Activated CD4-positive, CD25-positive, alpha-beta regulatory T cell treated with anti-CD3 and anti-CD28 coated beads, Interleukin-2, amount 50 U/mL, for 72 hours (primary cell): ENCODE results near the gene ZW10.

Source experiments
- DNase-seq: peaks from one replicate; pipeline ENCODE4 v3.0.0; 2021

ZW10 gene

DNA sequence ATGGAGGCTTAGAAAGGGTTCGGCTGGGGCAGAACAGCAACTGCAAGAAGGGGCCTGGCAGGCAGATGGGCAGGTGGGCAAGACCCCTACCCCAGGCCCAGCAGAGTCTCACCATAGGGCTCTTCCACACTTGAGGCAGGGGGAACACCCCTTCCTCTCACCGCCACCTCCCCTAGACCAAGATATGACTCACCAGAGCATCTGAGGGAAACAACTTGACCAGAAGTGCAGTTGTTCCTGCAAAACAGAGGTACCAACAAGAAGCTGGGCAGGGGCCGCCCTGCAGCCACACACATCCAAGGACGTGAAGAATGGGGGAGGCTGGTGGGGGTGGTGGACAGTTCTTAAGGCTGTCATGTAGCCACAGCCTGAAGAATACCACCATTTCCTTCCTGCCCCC lies 78.3 kb downstream of the ZW10 start:
- no peak for DNase-seq

- no peak for DNase-seq
These were observed 79.1 kb downstream of the ZW10 start for GRCh38 chr11:113694390-113694789.

GRCh38 chr11:113693030-113693429 lies 80.5 kb downstream of the ZW10 start:
- no peak for DNase-seq

DNA sequence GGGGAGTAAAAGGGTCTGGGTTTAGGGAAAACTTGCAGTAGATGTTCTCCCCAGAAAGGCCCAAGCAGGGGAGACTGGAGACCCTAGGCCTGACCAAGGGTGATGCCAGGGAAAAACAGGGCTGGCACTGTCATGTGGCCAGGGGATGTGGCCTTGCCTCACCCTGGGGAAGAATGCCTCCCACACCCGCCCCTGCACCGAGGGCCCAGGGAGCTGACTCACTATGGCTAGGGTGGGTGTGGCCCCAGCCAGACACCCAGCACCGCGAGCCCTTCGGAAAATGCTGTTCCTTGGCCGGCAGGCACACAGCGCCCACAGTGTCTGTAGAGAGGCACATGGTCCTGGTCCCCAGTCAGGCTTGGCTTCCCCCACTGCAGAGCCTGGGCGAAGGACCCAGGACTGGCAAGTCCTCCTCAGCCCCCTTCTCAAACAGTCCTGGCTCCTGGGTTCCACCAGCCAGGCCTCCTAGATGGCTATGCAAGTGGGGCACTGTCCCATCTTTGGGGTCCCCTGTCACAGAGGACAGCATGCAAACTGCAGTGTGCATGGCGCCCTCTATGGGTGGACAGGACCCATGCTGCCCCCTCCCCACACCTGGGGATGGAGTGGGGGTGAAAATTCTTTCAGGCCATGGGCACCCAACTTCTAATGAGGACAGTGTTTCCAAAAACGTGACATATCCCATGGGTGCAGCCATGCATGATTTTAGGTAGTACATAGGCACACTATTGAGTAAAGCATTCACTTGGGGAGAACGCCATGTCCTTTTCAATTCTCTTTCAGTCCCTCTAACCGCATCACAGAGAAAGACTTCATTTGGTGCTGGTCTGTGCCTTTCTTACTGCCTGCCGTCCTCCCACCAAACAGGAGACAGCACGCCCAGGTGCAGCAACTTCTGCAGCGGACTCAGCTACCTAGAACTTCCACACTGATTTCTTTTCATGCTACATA lies 82.6 kb downstream of the ZW10 start:
- no peak for DNase-seq

DNA sequence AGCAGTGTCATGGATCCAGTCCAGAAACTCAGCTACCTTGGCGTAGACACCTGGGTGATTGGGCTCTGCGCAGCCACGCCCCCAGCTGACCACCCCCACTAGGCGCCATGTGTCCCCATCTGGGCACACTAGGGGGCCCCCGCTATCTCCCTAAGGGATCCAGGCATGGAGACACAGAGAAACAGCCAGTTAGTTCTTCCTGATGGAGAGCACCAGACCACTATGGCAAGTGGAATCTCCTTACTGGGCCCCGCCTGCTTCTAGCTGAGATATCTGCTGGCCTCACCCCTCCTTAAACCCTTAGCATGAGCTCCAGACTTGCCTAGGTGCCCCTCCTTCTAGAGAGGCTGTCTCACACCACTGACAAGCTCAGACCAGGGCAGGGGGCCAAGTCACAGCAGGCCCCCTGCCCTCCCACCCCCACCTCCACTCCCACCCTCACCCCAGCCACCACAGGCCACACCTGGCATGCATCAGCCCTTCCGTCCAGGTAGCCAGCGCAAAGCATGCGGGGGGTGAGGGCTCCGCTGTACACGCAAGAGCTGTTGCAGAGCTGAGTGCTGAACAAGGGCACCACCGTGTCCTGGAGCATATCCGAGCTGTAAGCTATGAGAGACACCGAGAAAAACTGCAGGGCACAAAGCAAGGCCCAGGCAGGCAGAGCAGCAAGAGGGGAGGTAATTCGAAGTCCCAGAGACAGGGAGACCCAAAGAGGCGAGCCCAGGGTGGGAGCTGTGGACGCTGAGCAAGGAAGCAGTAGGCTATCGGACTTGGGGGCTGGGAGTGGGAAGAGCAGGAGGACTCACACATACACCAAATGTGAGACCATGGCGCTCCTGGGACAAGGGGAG lies 83.5 kb downstream of the ZW10 start:
- no peak for DNase-seq

DNA sequence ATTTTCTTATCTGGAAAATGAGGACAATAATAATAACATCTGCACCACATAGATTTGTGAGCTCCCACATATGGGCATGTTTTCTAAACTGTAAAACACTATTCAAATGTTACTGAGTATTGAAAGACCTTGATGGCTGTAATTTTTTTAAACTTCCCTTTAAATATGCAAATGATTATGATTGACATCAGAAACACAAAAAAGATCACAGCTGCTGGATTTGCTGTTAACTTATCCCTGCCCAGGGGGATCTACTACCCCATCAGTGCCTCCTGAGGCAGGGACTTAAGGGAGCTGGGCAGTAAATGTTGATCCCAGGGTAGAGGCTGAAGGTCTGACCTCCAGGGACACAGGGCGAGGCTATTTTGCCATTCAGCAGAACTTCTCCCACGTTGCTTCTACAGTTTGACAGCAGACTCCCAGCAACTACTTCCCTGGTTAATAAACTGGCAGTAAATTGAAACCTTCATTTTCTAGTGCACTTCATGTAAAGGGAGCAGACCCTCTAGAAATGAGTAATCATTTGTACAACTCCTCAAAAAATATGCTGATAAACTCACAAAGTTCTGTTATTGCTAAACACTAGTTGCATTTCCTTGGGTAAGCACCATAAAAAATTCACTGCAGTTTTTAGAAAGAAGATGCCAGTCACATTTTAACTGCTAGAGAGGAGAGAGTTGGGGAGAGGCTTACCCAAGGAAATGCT lies 87.7 kb downstream of the ZW10 start:
- no peak for DNase-seq

DNA sequence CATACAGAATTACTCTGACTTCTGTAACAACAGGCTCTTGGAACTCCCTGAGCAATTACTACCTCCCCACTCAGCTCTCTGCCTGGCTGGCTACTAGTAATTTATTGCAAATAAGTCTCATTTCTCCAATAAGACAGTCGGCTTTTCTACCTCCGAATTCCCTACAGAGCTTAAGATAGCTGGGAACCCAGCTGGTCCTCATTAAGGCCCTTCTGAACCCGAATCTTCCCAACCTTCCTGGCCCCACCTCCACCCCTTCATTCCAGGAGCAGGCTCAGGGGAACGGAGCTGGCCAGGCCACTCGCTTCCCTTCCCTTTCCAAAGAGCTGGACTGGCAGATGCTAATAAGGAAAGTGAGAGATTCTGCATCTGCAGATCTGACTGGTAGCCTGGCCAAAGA lies 89.0 kb downstream of the ZW10 start:
- DNase-seq, result no peak

DNA sequence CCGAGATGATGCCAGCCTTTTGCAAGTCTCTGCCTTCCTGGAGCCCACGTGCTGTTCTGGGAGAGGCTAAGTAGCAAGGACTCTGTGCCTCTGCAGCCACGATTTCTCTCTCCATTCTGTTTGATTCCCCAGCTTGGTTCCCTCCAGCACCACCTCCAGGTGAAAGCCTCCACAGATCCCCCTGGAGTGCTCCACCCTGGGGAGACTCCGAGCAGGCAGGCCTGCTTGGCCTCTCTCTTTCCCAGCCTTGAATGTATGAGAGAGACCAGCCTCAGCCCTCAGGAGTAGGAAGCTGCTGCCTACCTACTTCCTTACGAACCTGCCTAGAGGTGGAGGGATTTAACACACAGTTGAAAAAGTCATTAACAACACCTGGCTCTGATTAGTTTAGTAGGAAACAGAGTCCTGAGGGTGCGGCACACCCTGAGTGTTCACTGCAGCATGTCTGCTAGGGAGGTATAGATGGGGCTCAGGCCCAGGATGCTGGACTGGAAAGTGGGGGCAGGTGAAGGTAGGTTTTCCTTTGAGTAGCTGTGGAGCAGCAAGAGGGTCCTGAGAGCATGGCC lies 89.9 kb downstream of the ZW10 start:
- DNase-seq, result no peak
